Subcutaneous adipose tissue (tissue), 4 donors: Measurements from ENCODE around the gene SLC17A9. TPM values are rescaled to one million over a fixed set of nuclear protein-coding genes. Genes with fewer than 3 reads are reported as not detected.

Source experiments
- CTCF ChIP-seq: fragments of 450-650 bp; IDR thresholded peaks from one replicate; pipeline ENCODE4 v1.5.1; 2016; ENCODE audit warnings: low read depth, mild to moderate bottlenecking, control low read depth, antibody characterized with exemption, moderate library complexity
- total RNA-seq, 4 donors: library from RNA; depleted of rRNA; stranded (reverse); fragments of >200 nt; gene quantifications; one replicate each; pipeline ENCODE4 v1.1.0, GENCODE V29; 2016

Gene SLC17A9
- total RNA-seq, 4 donors from 2014 or later, result 0.38 to 6.8 (median 2.1) TPM

GRCh38 chr20:62937268-62938104 is 15.0 kb upstream of the SLC17A9 start:
- TF ChIP-seq CTCF, result no peak

- TF ChIP-seq CTCF, result no peak
Observed at GRCh38 chr20:62938105-62938888, 14.2 kb upstream of the SLC17A9 start, which contains the start of gene GID8. TSS of gene GID8 (plus strand) at chr20:62938147. CDS start at chr20:62941503, 3,356 bp downstream.

GRCh38 chr20:62940875-62941274 is 11.6 kb upstream of the SLC17A9 start:
- no peak for TF ChIP-seq CTCF

GRCh38 chr20:62941792-62942191 is 10.7 kb upstream of the SLC17A9 start:
- no peak for TF ChIP-seq CTCF

- TF ChIP-seq CTCF, result no peak
Observed at GRCh38 chr20:62942456-62942855, 10.1 kb upstream of the SLC17A9 start.

- TF ChIP-seq CTCF, result no peak
Observed at GRCh38 chr20:62943396-62943795, 9.1 kb upstream of the SLC17A9 start.

GRCh38 chr20:62944184-62944583 is 8.3 kb upstream of the SLC17A9 start:
- no peak for TF ChIP-seq CTCF
